KOPT-K1 (cell line): ENCODE results near the gene SNX2.
"Not testable (repeated sequence)": the region's sequence is repeated elsewhere in the genome, so short reads cannot be mapped to it uniquely, and the experiment has no call there.

ENCODE experiments used
- H3K27ac ChIP-seq: fragments of 200-600 bp; sonication (generic); 2 replicates; pipeline ENCODE4 v1.5.1; 2016; ENCODE audit warnings: antibody characterized with exemption, mild to moderate bottlenecking, low read depth, low read length; ENCODE audit not compliant: poor library complexity, severe bottlenecking
- H3K36me3 ChIP-seq: fragments of 200-600 bp; sonication (generic); 2 replicates; pipeline ENCODE4 v1.5.1; 2017; ENCODE audit warnings: antibody characterized with exemption, mild to moderate bottlenecking, low read length, moderate library complexity; ENCODE audit not compliant: insufficient read depth
- H3K9me3 ChIP-seq: fragments of 200-600 bp; sonication (generic); 2 replicates; pipeline ENCODE4 v1.5.1; 2017; ENCODE audit warnings: antibody characterized with exemption, low read length, mild to moderate bottlenecking; ENCODE audit not compliant: insufficient read depth, poor library complexity, severe bottlenecking

The SNX2 gene

DNA sequence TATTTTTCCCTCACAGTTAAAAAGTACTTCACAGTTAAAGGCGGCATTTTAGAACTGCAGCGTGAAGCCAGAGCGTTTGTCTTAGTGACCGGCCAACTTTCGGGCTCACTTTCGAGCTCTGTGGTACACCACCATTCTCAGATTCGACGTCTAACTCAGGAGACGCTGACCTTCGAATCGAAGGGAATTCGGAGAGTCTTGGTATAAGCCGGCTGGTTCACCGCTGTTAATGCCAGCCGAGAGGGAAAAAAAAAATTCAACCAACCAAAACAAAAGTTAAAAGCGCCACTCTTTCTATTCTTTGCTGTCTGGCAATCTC is 70.0 kb downstream of the SNX2 start:
- H3K36me3 ChIP-seq = no peaks in the 10 kb centered on the region
- peak overlapping the region; percentile 12 for H3K27ac ChIP-seq
- H3K9me3 ChIP-seq = no peaks in the 10 kb centered on the region

- Histone ChIP-seq H3K27ac (peak within 1 kb of the TSS; percentile 12), H3K36me3 (no peaks in the 10 kb centered on the region), H3K9me3 (no peaks in the 10 kb centered on the region)
Measured at GRCh38 chr5:122845229-122846050, 70.6 kb downstream of the SNX2 start, which contains the start of gene SNX24. Gene SNX24, plus strand, starts transcription at chr5:122845613. Its CDS starts 21 bp downstream, at chr5:122845634.

GRCh38 chr5:122846051-122846550 is 71.2 kb downstream of the SNX2 start:
- Histone ChIP-seq H3K9me3 (no peaks in the 10 kb centered on the region), H3K27ac (no peak overlapping the region), H3K36me3 (no peaks in the 10 kb centered on the region)

- Histone ChIP-seq H3K36me3 (no peaks in the 10 kb centered on the region), H3K9me3 (no peaks in the 10 kb centered on the region), H3K27ac (no peak overlapping the region)
Measured at GRCh38 chr5:122847687-122848081, 72.8 kb downstream of the SNX2 start.

DNA sequence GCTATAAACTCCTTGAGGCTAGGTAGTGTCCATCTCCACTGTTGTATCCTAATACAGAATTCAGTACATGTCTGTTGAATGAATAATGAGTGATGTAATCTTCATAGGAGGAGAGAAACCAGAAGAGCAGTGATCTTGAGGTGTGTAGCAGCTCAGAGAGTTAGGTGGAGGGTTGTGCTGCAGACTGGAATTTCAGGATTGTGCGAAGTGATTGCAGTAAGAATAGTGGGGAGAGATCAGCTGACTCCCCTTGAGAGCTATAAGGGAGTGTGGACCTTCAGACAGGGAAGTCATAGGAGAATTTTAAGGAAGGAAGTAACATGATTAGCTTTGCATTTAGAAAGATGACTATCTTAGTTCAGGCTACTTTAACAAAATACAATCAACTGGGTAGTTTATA is 74.9 kb downstream of the SNX2 start:
- Histone ChIP-seq H3K27ac (no peak overlapping the region), H3K9me3 (no peaks in the 10 kb centered on the region), H3K36me3 (no peaks in the 10 kb centered on the region)

DNA sequence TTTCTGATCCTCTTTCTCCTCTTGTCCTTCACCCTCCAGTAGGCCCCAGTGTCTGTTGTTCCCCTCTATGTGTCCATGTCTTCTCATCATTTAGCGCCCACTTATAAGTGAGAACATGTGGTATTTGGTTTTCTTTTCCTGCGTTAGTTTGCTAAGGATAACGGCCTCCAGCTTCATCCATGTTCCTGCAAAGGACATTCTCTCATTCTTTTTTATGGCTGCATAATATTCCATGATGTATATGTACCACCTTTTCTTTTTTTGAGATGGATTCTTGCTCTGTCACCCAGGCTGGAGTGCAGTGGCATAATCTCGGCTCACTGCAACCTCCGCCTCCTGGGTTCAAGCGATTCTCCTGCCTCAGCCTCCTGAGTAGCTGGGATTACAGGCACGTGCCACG is 82.7 kb downstream of the SNX2 start:
- not testable (repeated sequence) for H3K36me3 ChIP-seq, H3K9me3 ChIP-seq, H3K27ac ChIP-seq

- Histone ChIP-seq H3K36me3 (no peaks in the 10 kb centered on the region), H3K9me3 (no peaks in the 10 kb centered on the region), H3K27ac (no peak overlapping the region)
Measured at GRCh38 chr5:122858451-122858850, 83.6 kb downstream of the SNX2 start.

DNA sequence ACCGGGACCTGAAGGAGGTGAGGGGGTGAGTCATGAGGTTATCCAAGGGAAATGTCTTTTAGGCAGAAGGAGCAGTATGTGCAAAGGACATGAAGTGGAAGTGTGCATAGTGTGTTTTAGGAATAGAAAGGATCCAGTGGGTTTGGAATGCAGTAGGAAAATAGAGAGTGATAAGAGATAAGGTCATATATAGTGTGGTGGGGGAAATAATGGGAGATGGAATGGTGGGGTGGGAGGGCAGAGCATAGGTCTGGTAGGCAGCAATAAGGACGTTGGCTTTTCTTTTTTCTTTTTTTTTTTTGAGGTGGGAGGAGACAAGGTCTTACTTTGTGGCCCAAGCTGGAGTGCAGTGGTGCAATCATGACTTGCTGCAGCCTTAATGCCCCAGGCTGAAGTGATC is 88.4 kb downstream of the SNX2 start:
- no peaks in the 10 kb centered on the region for H3K36me3 ChIP-seq
- no peak overlapping the region for H3K27ac ChIP-seq
- no peaks in the 10 kb centered on the region for H3K9me3 ChIP-seq

GRCh38 chr5:122863721-122864120 is 88.8 kb downstream of the SNX2 start:
- no peaks in the 10 kb centered on the region for H3K9me3 ChIP-seq
- H3K36me3 ChIP-seq = no peaks in the 10 kb centered on the region
- H3K27ac ChIP-seq = no peak overlapping the region

- H3K36me3 ChIP-seq = no peaks in the 10 kb centered on the region
- H3K9me3 ChIP-seq = no peaks in the 10 kb centered on the region
- no peak overlapping the region for H3K27ac ChIP-seq
Measured at GRCh38 chr5:122864400-122864799, 89.5 kb downstream of the SNX2 start.

GRCh38 chr5:122864842-122865241 is 90.0 kb downstream of the SNX2 start:
- no peak overlapping the region for H3K27ac ChIP-seq
- H3K36me3 ChIP-seq = no peaks in the 10 kb centered on the region
- H3K9me3 ChIP-seq = no peaks in the 10 kb centered on the region

- H3K9me3 ChIP-seq = no peaks in the 10 kb centered on the region
- no peak overlapping the region for H3K27ac ChIP-seq
- H3K36me3 ChIP-seq = no peaks in the 10 kb centered on the region
Measured at GRCh38 chr5:122870219-122870856, 95.5 kb downstream of the SNX2 start.

DNA sequence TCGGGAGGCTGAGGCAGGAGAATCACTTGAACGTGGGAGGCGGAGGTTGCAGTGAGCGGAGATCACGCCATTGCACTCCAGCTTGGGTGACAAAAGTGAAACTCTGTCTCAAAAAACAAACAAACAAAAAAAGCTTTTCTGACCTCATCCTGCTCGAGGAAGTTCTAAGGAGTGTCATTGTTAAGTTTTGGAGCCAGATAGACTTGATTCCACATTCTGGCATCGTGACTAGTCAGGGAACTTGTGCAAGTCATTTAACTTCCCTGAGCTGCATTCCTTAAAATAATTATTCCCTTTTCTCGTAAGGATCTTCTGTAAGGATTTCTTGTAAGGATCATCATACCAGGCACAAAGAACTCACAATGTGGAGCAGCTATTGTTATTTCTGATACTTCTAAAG is 96.8 kb downstream of the SNX2 start:
- H3K9me3 ChIP-seq = no peaks in the 10 kb centered on the region
- H3K36me3 ChIP-seq = no peaks in the 10 kb centered on the region
- H3K27ac ChIP-seq = no peak overlapping the region

DNA sequence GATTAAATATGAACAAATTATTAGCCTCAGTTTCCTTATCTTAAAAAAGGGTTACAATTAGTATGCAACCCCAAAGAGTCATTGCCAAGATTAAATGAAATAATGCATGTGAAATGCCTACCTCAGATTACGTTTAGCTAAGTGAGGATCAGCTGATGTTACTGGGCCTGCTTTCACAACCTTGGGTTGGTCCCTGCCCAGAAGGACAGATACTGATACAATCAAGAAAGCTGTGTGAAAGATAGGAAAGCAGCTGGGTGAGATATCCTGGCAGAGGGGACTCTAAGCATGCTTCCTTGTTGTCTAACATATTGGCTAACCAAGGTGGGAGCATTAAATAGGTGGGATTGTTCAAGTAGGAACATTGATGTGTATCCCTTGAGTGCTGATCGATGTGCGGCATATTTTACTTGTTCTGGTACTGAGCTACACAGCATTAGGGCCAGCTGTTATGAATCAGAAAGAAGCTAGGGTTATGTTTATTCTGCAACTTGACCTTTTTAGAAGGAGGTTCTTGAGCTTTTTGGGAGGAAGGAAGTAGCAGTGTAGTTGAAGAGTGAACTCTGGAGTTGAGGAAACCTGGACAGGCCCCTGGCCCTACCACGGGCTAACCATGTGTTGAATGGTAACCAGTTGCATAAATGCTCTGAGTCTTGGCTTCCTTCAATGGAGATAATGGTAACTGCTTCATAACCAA is 99.4 kb downstream of the SNX2 start:
- Histone ChIP-seq H3K36me3 (no peaks in the 10 kb centered on the region), H3K27ac (no peak overlapping the region), H3K9me3 (no peaks in the 10 kb centered on the region)

GRCh38 chr5:122877518-122877917 is 102.6 kb downstream of the SNX2 start:
- H3K27ac ChIP-seq = no peak overlapping the region
- no peaks in the 10 kb centered on the region for H3K9me3 ChIP-seq
- H3K36me3 ChIP-seq = no peaks in the 10 kb centered on the region
